A673 (cell line): Measurements from ENCODE around the gene PIM3. TPM values are rescaled to one million over a fixed set of nuclear protein-coding genes. Genes with fewer than 3 reads are reported as not detected.

Experiments used
- BruUV-seq: library from RNA; stranded (reverse); fragments of 400-500 nt; replicated peaks from 2 replicates; lab custom pipeline; 2021; lab: Mats Ljungman, UMichigan
- CTCF ChIA-PET: fragments of 300-600 bp; sonication (Branson Sonifier 250); formaldehyde crosslinking; loops from one replicate; lab custom pipeline; 2022; ENCODE audit warnings: antibody characterized with exemption; lab: Charles Lee
- POLR2A ChIA-PET: fragments of 300-600 bp; sonication (Branson Sonifier 250); formaldehyde crosslinking; loops from one replicate; lab custom pipeline; 2022; ENCODE audit warnings: antibody characterized with exemption; ENCODE audit not compliant: low non-redundant PET; lab: Charles Lee
- DNase-seq: peaks from one replicate; pipeline ENCODE4 v3.0.0-alpha.2; 2015; ENCODE audit warnings: low spot score
- H3K27ac ChIP-seq: fragments of 200-600 bp; sonication (generic); 2 replicates; pipeline ENCODE4 v1.5.1; 2016; ENCODE audit warnings: mixed run types, low read depth, mild to moderate bottlenecking, mixed read lengths, antibody characterized with exemption, low read length; ENCODE audit not compliant: poor library complexity, severe bottlenecking
- H3K27me3 ChIP-seq: fragments of 200-600 bp; sonication (generic); replicated peaks from 2 replicates; pipeline ENCODE4 v1.6.1; 2017; ENCODE audit warnings: mixed run types, low read depth, mild to moderate bottlenecking, mixed read lengths, antibody characterized with exemption, low read length; ENCODE audit not compliant: insufficient read depth, poor library complexity
- H3K36me3 ChIP-seq: fragments of 200-600 bp; sonication (generic); 2 replicates; pipeline ENCODE4 v1.6.1; 2016; ENCODE audit warnings: mixed run types, mild to moderate bottlenecking, mixed read lengths, antibody characterized with exemption, low read length; ENCODE audit not compliant: insufficient read depth, poor library complexity, severe bottlenecking
- H3K4me1 ChIP-seq: fragments of 200-600 bp; sonication (generic); 2 replicates; pipeline ENCODE4 v1.6.1; 2017; ENCODE audit warnings: mixed run types, mild to moderate bottlenecking, mixed read lengths, antibody characterized with exemption, low read length; ENCODE audit not compliant: insufficient read depth, poor library complexity, severe bottlenecking
- H3K4me3 ChIP-seq: fragments of 200-600 bp; sonication (generic); 2 replicates; pipeline ENCODE4 v1.5.1; 2016; ENCODE audit warnings: low read depth, mixed run types, mild to moderate bottlenecking, mixed read lengths, low read length; ENCODE audit not compliant: poor library complexity, severe bottlenecking
- H3K9me3 ChIP-seq: fragments of 200-600 bp; sonication (generic); 2 replicates; pipeline ENCODE4 v1.6.1; 2016; ENCODE audit warnings: mixed run types, low read depth, mild to moderate bottlenecking, mixed read lengths, antibody characterized with exemption, low read length; ENCODE audit not compliant: poor library complexity, severe bottlenecking
- EZH2 ChIP-seq: fragments of 200-600 bp; sonication (generic); IDR thresholded peaks from 2 replicates; pipeline ENCODE4 v1.6.1; 2017; ENCODE audit warnings: borderline replicate concordance, low read depth, mild to moderate bottlenecking, mixed read lengths, antibody characterized with exemption, low read length; ENCODE audit not compliant: poor library complexity, severe bottlenecking
- intact Hi-C: fragments of 100-400 bp; cut with micrococcal nuclease; formaldehyde crosslinking; loops from one replicate; pipeline ENCODE4 v1.10.0; 2022; ENCODE audit not compliant: unreplicated experiment
- total RNA-seq: library from RNA; stranded (reverse); gene quantifications from 2 replicates; pipeline ENCODE4 v1.2.3, GENCODE V29; 2021
- TF ChIP-seq, protein P1 (sequence below): fragments of 300-800, 200-600 bp; sonication (generic); conservative IDR thresholded peaks from 2 replicates; pipeline ENCODE4 v1.5.1; 2017; ENCODE audit warnings: low read depth, mild to moderate bottlenecking, antibody characterized with exemption, low read length, moderate library complexity, mixed read lengths

The PIM3 gene
- total RNA-seq, 1 experiment from 2014 or later, result 71.3 TPM

DNA sequence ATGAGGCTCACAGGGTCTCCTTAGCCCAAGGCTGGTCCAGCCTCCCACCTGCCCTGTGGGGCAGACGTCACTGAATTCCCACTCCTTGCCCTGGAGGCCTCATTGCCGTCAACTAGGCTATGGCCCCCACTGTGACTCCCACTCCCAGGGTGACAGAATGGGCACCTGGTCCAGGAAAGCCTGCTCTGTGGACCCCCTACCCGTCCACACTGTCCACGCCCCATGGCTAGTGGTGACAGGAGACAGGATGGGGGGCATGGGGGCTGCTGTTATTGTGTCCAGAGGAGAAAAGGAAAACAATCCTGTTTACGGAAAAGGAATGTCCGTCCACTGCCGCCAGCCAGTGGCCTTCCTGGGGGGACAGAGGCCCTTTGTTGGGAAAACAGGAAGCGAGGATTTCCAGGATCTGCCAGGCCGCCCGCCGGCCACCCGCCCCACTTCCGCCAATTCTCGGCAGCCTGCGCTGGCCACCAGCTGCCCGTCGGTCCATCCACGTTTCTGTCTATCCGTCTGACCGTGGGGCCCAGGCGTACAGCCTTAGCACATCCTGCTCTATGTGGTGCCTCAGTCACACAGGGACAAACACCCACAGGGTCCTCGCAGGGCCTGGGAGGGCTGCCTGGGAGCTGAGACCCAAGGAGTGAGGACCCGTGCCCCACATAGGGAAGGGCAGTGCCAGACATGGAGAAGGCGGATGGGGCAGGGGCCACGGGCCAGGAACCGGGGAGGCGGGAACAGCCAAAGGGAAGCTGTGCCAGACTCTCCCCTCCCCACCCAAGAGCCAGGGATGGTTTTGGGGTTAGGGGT lies 22.6 kb upstream of the PIM3 start:
- intact Hi-C loops, result no loop called here
- Histone ChIP-seq H3K27me3 (no peaks in the 10 kb centered on the region), H3K36me3 (no peaks in the 10 kb centered on the region), H3K4me1 (peaks cover 26% of the 10 kb centered on the region), H3K9me3 (no peaks in the 10 kb centered on the region), H3K27ac (peak overlapping the region; percentile 57), H3K4me3 (no peak overlapping the region)
- ChIA-PET POLR2A (no interaction called here), CTCF (interaction anchor here (0.6 to 1.9 kb wide), 2 partner anchors 92 to 366 kb away, joined by 3 to 5 read pairs; no protein-coding TSS in a partner anchor)
- no peak for TF ChIP-seq EZH2
- TF ChIP-seq, protein P1, sequence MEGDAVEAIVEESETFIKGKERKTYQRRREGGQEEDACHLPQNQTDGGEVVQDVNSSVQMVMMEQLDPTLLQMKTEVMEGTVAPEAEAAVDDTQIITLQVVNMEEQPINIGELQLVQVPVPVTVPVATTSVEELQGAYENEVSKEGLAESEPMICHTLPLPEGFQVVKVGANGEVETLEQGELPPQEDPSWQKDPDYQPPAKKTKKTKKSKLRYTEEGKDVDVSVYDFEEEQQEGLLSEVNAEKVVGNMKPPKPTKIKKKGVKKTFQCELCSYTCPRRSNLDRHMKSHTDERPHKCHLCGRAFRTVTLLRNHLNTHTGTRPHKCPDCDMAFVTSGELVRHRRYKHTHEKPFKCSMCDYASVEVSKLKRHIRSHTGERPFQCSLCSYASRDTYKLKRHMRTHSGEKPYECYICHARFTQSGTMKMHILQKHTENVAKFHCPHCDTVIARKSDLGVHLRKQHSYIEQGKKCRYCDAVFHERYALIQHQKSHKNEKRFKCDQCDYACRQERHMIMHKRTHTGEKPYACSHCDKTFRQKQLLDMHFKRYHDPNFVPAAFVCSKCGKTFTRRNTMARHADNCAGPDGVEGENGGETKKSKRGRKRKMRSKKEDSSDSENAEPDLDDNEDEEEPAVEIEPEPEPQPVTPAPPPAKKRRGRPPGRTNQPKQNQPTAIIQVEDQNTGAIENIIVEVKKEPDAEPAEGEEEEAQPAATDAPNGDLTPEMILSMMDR, result no peak
- no peak for DNase-seq
- BruUV-seq, result no TSS peak

DNA sequence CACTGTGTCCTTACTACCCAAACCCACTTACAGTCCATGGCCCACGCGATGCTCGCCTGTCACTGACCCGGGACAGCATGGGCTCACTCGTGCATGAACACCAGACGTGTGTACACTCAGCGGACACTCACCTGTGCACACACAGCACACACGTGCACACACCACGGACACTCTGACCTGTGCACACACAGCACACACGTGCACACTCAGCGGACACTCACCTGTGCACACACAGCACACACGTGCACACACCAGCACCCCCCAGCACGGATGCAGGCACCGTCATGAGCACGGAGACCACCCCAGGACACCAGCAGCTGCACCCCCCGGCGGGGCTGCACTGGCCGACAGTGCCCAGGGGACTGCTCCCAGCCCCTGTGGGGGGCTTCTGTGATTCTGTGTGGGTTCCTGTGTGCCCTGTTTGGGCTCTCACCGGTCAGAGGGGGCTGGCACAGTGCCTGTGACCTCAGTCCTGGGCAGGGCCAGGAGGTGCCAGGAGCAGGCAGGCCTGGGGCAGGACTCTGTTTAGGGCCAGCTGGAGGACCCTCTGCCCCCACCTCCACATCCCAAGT lies 21.9 kb upstream of the PIM3 start:
- H3K27ac ChIP-seq, result no peak overlapping the region
- POLR2A ChIA-PET, result no interaction called here
- no peak for DNase-seq
- no peaks in the 10 kb centered on the region for H3K9me3 ChIP-seq
- TF ChIP-seq, protein P1, result no peak
- no peak for TF ChIP-seq EZH2
- no peak overlapping the region for H3K4me3 ChIP-seq
- intact Hi-C loops, result no loop called here
- no TSS peak for BruUV-seq
- CTCF ChIA-PET, result no interaction called here
- H3K4me1 ChIP-seq, result peaks cover 26% of the 10 kb centered on the region
- H3K27me3 ChIP-seq, result no peaks in the 10 kb centered on the region
- H3K36me3 ChIP-seq, result no peaks in the 10 kb centered on the region

DNA sequence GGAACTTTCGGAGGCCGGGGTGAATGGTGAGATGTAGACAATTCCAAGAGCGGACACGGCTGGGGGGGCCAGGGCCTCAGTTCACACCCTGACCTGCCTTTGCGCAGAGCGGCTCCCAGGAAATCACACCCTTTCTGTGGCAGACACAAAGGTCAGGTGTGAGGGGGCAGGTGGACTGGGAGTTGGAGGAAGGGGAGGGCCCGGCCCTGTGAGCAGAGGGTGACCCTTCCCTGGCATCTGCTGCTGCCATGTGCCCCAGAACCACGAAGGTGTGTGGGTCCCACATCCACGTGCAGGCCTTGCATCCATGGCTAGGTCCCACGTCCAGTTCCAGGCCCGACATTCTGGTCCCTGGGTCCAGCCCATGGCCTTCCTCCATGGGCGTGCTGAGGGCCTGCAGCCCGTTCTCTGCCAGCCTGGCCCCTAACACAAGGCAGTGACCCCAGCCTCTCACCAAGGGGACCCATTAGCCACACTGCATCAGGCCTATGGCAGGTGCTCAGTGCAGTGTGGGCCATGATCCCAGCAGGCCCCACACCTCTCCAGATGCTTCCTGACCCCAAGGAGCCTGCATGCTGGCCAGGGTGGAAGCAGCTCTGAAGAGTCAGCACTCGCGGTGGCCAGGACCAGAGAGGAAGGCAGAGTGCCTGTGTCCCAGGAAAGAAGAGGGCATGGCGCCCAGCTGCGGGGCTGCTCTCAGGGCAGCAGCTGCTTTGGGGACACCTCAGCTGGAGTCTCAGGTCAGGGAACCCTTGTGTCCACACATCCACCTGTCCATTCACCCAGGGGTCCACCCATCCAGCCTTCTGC lies 18.9 kb upstream of the PIM3 start:
- Histone ChIP-seq H3K27ac (no peak overlapping the region), H3K9me3 (no peaks in the 10 kb centered on the region), H3K36me3 (no peaks in the 10 kb centered on the region), H3K27me3 (no peaks in the 10 kb centered on the region), H3K4me3 (no peak overlapping the region), H3K4me1 (peaks cover 18% of the 10 kb centered on the region)
- BruUV-seq, result no TSS peak
- no peak for DNase-seq
- ChIA-PET POLR2A (no interaction called here), CTCF (no interaction called here)
- intact Hi-C loops, result no loop called here
- TF ChIP-seq, protein P1, result no peak
- TF ChIP-seq EZH2, result no peak
